Cardiac muscle cell (in vitro differentiated cells and primary cell): ENCODE measurements around the gene CASZ1. TPM values are rescaled to one million over a fixed set of nuclear protein-coding genes. Genes with fewer than 3 reads are reported as not detected.
A peak's percentile ranks its signal among the peaks of the same experiment; 100 is the strongest.

Experiments used
- DNase-seq, 2 donors: peaks; one replicate each; pipeline versions ENCODE4 v3.0.0 to v3.0.0-alpha.2; 2010 to 2017; ENCODE audit warnings: low read depth in 1 of 2, low spot score in 1 of 2
- H3K27ac ChIP-seq: fragments of 200-600 bp; sonication (generic); 2 replicates; pipeline ENCODE4 v1.5.1; 2016
- H3K27me3 ChIP-seq: fragments of 200-600 bp; sonication (generic); 2 replicates; pipeline ENCODE4 v1.6.0; 2016; ENCODE audit warnings: control low read depth
- H3K36me3 ChIP-seq: fragments of 200-600 bp; sonication (generic); 2 replicates; pipeline ENCODE4 v1.5.1; 2016; ENCODE audit warnings: control low read depth
- H3K4me1 ChIP-seq: fragments of 200-600 bp; sonication (generic); 2 replicates; pipeline ENCODE4 v1.8.1; 2017; ENCODE audit warnings: low read depth, mild to moderate bottlenecking, mixed run types
- H3K4me3 ChIP-seq: fragments of 200-600 bp; sonication (generic); 2 replicates; pipeline ENCODE4 v1.5.1; 2016; ENCODE audit warnings: mild to moderate bottlenecking
- H3K9me3 ChIP-seq: fragments of 200-600 bp; sonication (generic); 2 replicates; pipeline ENCODE4 v1.5.1; 2017; ENCODE audit warnings: low read depth, mild to moderate bottlenecking, control low read depth
- polyA plus RNA-seq: library from polyadenylated mRNA; unstranded; fragments of >200 nt; fragmentation: Nextera tagmentation; extraction: Ambion mirVana; gene quantifications from 2 replicates; pipeline ENCODE4 v1.2.1, GENCODE V29; 2016
- total RNA-seq: library from RNA; depleted of rRNA; stranded (reverse); fragments of >200 nt; gene quantifications from 2 replicates; pipeline ENCODE4 v1.2.3, GENCODE V29; 2016
- TF ChIP-seq, protein P1 (sequence below): IDR thresholded peaks from 2 replicates; pipeline ENCODE4 v1.5.1; 2012; ENCODE audit warnings: low read depth, mild to moderate bottlenecking, low read length

CASZ1 gene
- total and polyA plus RNA-seq, 2 experiments from 2014 or later, result 53.5 to 87.3 TPM

DNA sequence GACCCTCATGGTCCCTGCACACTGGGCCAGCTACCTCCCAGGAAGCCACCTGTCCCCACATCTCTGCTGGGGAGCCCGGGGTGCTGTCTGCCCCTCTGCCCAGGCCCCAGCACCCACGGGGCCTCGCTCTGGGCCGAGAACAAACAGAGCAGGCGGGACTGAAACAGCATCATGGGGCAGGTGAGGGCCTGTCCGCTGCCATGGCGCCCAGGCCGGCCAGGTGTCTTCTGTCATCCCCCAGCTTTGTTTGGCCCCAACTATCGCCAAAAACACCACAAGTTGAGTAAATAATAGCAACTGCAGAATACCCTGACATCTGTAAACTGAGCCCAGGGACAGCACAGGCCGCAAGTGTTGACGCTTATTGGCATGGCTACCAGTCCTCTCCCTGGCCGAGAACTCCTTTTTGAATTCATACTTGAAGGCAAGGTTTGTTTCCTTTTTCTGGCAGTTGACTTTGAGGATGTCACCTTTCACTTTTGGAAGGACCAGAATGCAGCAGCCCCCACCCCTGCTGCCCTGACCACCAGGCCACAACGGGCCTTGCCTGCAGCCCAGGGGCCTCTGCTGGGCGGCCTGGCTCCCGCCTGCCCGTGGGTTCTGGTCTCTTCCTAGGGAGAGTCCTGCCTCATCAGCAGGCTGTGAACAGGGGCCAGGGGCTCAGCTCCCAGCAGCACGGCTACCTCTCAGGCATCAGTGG is 152.7 kb downstream of the CASZ1 start:
- H3K9me3 ChIP-seq, result no peaks in the 10 kb centered on the region
- TF ChIP-seq, protein P1, sequence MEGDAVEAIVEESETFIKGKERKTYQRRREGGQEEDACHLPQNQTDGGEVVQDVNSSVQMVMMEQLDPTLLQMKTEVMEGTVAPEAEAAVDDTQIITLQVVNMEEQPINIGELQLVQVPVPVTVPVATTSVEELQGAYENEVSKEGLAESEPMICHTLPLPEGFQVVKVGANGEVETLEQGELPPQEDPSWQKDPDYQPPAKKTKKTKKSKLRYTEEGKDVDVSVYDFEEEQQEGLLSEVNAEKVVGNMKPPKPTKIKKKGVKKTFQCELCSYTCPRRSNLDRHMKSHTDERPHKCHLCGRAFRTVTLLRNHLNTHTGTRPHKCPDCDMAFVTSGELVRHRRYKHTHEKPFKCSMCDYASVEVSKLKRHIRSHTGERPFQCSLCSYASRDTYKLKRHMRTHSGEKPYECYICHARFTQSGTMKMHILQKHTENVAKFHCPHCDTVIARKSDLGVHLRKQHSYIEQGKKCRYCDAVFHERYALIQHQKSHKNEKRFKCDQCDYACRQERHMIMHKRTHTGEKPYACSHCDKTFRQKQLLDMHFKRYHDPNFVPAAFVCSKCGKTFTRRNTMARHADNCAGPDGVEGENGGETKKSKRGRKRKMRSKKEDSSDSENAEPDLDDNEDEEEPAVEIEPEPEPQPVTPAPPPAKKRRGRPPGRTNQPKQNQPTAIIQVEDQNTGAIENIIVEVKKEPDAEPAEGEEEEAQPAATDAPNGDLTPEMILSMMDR, result no peak
- H3K4me1 ChIP-seq, result no peaks in the 10 kb centered on the region
- no peak for DNase-seq
- peaks cover 6% of the 10 kb centered on the region for H3K27me3 ChIP-seq
- H3K36me3 ChIP-seq, result peaks cover 58% of the 10 kb centered on the region
- no peak overlapping the region for H3K27ac ChIP-seq
- no peak overlapping the region for H3K4me3 ChIP-seq

DNA sequence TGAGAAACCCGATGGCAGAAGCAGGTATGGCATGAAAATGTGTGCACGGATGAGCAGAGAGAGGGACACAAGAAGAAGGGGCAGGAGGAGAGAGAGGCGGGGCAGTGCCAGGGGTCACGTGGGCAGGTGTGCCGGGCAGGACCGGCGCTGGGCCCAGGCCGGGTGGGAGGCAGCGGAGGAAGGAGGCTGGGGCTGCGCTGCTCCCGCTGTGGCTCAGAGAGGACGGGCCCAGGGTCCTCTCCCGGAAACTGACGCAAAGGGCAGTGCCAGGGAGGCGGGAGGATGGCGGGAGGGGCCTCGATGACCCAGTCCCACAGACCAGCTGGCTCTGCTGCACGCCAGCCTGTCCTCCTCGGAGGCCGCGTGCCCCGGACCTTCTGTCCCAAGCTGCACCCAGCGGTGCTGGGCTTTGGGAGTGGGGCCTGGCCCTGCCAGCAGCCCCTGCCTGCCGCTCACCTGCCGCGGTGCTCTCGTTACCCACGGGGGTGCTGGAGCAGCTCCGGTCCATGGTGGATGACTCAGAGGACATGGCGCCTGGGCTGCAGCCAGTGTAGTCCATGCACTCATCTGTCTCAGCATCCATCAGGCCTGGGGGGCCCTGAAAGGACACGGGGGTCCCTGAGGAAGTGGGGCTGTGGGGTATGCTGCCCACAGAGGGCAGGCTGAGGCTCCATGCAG is 153.9 kb downstream of the CASZ1 start:
- H3K36me3 ChIP-seq, result peaks cover 58% of the 10 kb centered on the region
- DNase-seq, result no peak
- TF ChIP-seq, protein P1, result no peak
- no peaks in the 10 kb centered on the region for H3K9me3 ChIP-seq
- no peak overlapping the region for H3K4me3 ChIP-seq
- H3K4me1 ChIP-seq, result no peaks in the 10 kb centered on the region
- H3K27ac ChIP-seq, result no peak overlapping the region
- peaks cover 11% of the 10 kb centered on the region for H3K27me3 ChIP-seq

DNA sequence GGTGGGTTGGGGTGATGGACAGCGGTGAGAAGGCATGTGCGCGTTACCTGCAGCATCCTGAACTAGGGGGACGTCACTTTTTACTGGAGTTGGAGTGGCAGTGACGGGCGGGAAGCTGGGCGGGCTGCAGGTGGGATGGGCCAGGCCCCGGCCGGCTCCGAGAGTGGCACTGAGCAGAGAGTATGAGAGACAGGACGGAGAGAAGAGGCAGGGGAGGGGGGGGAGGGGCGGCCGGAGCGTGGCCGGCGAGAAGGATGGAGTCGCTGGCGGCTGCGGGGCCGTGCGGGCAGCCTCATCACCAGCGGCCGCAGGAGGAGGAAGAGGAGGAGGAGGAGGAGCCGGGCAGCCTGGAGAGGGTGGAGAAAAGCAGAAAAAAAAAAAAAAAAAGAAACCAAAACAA is 154.5 kb downstream of the CASZ1 start:
- no peak overlapping the region for H3K4me3 ChIP-seq
- H3K27ac ChIP-seq, result no peak overlapping the region
- TF ChIP-seq, protein P1, result no peak
- no peaks in the 10 kb centered on the region for H3K9me3 ChIP-seq
- no peaks in the 10 kb centered on the region for H3K4me1 ChIP-seq
- peaks cover 11% of the 10 kb centered on the region for H3K27me3 ChIP-seq
- no peak for DNase-seq
- H3K36me3 ChIP-seq, result peaks cover 53% of the 10 kb centered on the region

DNA sequence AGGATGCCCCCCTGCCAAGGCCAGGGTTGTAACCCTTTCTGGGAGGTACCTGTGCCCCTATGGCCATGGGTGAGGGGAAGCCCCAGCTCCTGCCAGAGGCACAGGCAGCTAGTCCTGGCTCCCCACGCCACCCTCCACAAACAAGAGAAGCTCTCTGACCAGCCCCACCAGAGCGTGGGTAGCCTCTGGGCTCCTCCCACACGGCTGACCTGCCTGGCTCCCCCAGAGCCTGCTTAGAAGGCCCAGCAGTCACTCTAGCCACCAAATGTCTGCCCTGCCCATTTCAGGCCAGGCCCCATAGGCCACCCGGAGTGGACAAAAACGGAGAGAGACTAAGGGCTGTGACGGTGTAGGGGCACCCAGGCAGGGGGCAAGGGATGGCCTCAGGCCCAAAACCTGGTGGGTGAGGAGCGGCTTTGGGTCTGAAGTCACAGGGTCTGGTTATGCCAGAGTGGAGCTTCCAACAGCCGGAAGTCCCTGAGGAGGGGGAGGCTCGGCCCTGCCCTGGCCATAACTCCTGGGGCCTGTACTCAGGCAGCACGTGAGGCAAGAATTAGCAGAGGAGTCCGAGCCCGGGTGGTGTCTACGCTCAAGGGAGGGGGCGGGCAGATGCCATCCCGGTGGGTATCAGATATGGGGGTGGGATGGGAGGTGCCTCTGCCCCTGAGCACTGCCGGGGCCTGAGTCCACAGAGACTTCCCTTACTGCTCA is 155.4 kb downstream of the CASZ1 start:
- Histone ChIP-seq H3K27me3 (peaks cover 11% of the 10 kb centered on the region), H3K4me3 (no peak overlapping the region), H3K9me3 (no peaks in the 10 kb centered on the region), H3K27ac (no peak overlapping the region), H3K4me1 (no peaks in the 10 kb centered on the region), H3K36me3 (peaks cover 44% of the 10 kb centered on the region)
- TF ChIP-seq, protein P1, result no peak
- no peak for DNase-seq

DNA sequence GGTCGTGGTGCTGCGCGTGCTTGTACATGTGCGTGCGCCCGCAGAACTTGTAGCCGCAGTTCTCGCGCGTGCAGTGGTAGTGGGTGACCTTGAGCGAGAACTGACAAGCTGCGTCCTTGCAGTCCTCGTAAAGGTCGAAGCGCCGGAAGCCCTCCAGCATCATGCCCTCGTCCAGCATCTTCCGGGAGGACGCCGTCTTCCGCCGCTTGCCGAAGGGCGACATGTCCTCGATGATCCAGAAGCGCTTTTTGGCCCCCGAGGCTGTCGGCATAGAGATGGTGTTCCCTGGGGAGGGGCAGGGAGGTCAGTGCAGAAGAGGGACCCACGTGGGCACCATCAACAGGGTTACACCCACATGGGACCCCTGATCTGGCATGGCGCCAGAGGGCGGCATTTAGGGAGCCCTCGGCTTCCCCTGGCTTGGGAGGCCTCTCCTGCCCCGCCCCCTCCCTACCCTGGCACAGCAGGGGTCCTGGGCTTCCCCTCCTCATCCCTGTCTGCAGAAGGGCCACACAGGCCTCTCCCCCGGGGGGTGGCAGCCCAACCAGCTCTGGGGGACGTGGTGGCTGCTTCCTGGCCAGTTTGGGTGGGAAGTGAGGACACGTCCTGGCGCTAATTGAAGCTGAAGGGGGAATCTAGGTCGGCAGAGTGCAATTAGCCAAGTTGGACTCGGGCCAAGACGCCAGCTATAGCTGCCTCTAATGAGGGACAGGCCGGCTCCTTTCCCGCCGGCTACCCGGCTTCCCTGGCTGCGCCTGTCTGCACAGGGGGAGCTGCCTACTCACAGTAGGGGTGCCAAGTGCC is 156.5 kb downstream of the CASZ1 start:
- H3K4me1 ChIP-seq, result no peaks in the 10 kb centered on the region
- TF ChIP-seq, protein P1, result no peak
- H3K4me3 ChIP-seq, result no peak overlapping the region
- DNase-seq, result peak in 1 of 2 donors; percentile 55
- H3K36me3 ChIP-seq, result peaks cover 36% of the 10 kb centered on the region
- H3K27me3 ChIP-seq, result peaks cover 11% of the 10 kb centered on the region
- H3K27ac ChIP-seq, result no peak overlapping the region
- no peaks in the 10 kb centered on the region for H3K9me3 ChIP-seq
